ENCODE data around the gene ZXDC.
A peak's percentile ranks its signal among the peaks of the same experiment; 100 is the strongest.

Gene ZXDC

DNA sequence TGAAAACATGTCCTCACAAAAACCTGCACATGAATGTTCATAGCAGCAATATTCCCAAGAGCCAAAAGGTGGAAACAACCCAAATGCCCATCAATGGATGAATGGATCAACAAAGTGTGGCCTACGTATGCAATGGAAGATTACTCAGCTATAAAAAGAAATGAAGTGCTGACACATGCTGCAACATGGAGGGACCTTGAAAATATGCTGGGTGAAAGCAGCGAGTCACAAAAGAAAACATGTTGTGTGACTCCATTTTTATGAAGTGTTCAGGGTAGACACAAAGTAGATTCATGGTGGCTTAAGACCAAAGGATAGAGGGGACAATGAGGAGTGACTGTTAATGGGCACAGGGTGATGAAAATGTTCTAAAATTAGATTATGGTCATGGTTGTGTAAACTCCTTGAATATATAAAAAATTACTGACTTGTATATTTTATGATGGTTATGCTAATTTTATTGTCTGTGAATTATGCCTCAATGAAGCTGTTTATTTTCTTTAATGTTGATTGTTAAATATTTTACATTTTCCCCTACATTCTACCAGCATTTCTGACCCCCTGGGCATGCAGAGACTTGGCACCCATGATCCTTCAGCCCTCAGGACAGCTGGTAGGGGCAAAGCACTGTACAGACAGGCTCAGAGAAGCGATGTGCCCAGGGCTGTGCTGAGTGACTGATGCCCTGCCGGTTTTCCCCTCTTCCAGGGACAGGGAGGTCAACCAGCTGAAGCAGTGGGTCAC is 43.2 kb downstream of the ZXDC start:
- DNase-seq: no peak

DNA sequence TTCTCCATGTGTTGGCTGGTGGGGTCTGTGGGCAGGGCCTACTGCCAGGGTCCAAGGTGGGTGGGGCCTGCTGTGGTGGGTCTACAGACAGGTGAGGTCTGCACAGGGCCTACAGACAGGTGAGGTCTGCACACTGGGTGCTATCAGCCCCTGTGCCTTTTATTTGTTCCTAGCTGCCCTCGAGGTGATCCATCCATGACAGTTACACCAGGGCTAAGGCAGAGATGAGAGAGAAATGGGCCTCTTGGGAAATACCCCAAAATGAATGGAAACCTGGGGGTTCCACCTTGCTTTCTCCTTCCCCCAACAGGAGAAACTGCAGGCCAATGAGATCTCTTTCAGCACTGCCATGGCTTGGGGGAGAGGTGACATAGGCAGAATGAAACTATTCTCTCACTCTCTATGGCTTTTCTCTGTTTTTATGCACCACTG is 44.6 kb downstream of the ZXDC start:
- DNase-seq: no peak

DNA sequence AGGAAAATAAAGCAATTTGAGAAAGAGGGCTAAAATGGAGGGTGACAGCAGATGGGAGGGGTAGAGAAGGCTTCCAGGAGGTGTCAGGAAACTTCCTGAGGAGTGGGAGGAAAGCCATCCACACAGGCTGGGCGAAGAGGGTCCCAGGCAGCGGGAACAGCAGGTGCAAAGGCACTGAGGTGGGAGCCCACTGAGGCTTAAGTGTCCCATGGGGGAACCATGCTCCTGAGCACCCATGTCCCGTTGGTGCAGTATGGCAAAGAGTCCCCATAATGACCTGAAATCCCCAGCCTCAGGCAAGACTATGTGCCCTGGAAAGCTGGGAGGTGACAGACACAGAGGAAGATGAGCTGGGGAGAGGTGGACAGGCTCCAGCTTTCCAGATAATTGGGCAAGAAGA is 50.9 kb downstream of the ZXDC start:
- DNase-seq: no peak

DNA sequence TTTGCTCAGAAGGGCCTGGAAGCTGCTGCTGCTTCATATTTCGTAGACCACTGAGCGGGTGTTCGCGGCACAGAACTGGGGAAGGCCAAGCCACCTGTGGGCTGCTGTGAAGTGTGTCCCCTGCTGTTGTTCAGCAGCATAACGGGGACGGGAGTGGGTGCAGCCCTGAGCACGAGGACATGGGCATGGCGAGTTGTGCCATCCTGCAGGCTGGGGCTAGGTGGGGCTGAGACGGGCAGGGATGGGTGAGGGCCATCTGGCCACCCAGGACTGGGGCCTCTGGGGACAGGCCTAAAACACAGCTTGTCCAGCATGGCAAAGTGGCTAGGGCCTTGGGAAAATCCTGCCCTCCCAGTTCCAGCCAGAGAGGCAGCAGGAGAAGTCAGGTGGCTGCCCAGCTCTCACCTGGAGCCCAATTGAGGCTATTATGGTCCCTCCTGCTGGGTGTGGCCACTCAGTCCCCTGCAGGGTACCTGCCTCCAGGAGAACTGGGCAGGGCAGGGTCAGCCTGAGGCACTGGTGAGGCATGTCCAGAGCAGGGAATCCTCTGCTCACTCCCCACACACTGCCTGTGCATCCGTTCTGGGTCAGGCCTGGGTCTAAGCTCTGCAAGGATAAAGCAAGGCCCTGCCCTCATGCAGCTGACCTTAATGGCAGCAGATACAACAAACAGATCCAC is 51.5 kb downstream of the ZXDC start:
- DNase-seq: no peak

DNA sequence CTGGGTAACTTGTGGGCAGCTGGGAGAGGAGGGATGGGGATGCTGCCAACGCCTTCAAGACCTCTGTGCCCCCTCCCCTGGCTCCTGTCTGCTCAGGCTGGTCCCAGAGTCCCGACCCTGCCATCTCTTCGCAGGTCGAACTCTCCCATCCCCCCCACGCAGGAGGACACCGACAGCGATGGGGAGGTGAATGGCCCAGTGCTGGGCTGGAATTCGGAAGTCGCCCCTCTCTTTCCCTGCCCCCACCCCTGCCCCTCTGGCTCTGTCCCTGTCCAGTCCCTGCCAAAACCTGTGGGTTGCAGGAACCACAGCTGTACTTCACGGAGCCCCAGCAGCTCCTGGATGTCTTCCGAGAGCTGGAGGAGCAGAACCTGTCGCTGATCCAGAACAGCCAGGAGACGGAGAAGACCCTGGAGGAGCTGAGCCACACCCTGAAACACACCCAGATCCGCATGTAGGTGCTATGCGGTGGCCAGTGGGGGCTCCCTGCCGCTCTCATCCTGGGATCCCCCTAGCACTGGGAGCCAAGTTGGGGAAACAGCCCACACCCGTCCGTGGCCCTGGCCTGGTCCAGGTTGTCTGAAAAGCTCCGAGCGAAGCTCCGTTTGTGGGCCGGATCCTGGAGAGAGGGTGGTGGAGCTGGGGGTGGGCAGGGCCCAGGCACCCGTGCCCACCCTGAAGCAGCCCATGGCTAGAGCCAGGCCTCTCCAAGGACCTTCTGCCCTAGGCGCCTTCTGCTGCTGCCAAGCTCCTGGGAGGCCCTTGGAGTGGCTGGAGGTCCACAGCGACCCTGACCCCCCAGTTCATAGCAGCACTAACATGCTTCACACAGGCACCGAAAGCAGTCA is 52.3 kb downstream of the ZXDC start:
- no peak for DNase-seq

DNA sequence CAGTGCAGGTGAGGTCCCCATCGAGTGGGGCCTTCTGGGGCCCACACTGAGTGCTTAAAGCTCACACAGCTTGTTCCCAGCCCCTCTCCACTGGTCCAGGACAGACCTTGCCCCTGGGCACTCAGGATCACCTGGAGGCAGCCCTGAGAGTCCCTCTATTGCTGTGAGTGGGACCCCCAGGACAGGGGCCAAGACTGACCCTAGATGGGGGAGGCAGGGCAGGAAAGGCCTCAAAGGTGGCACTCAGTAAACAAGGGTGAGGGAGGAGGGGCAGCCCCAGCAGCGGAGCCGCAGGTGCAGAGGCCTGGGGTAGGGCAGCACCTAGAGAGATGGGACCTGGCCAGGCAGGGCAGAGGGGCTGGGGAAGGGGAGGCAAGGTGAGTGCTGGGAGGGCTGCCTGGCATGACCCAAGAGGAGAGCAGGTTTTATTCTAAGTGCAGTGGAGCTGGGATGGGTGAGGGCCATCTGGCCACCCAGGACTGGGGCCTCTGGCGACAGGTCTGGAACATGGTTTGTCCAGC is 53.1 kb downstream of the ZXDC start:
- DNase-seq: no peak

DNA sequence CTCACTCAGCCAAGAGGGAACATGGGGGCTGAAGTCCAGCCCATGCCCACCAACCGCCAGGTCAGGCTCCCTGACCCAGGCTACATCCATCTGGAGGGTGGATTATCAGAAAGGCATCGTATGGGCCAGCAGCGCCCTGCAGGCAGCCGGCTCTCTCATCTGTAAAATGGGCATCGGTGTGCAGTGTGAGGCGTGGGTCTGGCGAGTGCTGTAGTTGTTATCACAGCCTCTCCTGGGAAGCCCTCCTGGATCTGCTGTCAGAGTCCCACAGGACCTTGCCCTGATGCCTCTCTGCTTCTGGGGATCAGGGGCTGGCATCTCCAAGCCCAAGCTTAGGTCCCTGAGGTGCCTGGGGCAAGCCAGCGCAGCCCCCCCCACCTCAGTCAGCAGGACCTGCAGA is 53.6 kb downstream of the ZXDC start:
- DNase-seq: no peak

DNA sequence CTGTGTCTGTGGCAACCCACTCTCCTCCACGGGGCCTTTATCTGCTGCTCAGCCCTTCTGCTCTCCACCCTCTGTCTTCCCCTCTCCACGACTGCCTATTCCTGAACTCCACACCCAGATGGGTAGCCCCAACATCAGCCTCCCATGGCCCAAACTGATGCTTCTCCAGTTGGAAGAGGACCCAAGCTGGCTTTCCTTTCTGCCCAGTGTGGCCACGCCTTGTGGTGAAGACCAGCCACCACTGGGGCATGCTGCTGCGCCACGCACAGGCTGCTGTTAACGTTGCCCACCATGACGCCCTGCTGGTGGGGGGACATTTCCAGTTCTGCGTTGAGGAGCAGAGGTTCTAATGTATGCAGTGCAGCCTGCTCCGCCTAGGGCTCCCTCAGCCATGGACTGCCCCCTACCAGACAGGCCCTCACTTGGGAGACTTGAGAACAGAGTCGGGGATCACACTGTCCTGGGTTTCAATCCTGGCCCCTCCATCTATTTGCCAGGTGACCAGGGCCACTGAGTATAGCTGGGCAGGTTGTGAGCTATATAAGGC is 54.0 kb downstream of the ZXDC start:
- DNase-seq: no peak

DNA sequence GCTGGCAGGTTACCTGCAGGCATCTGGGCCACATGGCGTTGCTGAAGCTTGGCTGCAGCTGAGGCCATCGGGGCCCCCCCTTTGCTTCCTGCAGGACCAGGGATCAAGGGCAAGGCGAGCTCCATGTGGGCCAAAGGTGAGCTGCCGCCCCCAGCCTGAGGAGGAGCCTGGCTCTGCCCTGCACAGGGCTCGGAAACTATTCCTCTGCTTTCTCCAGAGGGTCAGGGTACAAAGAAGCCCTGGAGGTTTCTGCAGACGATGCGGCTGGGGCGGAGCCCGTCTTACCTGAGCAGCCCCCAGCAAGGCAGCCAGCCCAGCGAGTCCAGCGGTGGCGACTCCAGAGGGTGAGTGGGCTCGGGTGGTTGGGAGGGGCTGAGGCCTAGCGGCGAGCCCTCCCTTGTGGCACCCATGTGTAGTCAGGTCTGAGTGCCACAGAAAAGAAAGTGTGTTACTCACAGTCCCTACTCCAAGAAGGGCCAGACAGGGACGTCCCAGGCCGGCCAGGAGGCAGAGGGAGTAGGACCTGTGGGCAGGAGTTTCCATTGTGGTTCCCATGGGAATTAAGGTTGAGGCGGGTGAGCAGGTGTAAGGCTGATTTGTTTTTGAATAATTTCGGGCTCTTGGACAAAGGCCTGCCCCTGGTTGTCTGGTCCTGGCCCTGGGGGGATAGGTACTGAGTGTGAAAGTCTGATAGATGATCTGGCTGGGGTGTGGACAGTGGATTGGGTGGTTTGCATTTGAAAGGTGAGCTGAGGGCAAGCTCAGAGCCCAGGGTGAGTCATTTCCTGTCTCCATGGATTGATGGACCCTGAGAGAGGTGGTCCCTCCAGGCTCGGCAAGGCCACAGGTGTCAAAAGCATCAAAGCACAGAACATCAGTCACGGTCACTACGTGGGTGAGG is 55.6 kb downstream of the ZXDC start:
- no peak for DNase-seq

DNA sequence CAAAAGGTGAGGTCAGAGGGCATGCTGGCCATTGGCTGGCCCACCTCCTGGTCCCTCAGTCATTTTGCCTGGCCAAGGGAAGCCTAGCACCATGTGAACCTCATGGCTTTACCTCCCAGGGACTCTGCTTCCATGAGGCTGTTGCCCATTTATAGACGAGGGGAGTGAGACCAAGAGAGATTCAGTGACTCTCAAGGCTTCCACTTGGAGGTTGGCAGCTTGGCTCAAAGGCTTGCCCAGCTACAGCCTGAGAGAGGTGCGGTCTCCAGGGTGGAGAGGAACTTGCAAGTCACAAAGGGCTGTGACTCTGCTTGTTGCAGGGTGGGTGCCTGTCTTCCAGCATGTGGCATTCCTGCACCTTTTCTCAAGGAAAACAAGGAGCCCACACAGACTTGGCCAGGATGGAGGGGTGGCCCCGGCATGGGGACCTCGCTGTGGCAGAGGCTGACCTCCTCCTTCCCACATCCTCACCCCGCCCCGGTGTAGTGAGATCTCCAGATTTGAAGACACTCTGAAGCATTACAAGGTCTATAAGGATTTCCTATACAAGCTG is 56.5 kb downstream of the ZXDC start:
- DNase-seq: no peak

DNA sequence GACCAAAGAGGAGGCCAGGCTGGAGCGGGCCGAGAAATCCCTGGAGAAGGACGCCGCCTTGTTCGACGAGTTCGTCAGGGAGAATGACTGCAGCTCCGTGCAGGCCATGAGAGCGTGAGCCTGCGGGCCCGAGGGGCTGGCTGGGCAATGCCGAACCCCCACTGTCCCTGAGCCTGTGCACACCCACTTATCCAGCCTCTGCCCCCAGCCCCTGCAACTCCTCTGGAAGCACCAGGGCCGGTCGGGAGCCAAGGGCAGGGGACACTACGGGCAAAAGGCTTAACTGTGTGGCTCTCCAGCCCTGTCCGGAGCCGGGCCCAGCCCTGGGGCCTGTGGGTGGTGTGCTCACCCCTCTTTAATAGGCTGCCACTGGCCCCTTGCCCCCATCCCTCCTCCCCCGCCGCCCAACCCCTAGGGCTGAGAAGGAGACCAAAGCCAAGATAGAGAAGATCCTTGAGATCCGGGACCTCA is 57.0 kb downstream of the ZXDC start:
- DNase-seq: no peak

DNA sequence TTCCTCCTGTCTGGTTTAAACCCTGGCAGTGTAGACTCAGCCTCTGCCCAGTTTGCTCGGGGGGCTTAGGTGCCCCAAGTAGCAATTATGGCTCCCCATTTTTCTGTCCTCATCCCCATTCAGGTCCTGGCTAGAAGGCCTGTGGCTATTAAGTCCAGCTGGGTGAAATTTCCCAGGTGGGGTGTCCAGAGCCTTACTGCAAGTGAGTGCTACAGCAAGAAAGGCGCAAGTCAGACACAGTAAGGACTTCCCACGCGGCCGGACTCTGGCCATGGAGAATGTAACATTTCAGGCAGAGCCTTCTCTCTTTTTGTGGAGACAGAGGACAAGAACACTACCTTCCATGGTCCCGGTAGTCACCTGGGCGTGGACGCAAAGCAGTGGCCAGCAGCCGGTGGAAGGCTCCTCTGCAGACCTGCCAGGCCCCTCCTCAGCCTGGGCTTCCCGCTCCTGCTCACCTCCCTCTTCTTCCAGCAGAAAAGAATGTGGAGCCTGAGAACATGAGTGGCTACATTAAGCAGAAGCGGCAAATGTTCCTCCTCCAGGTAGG is 57.6 kb downstream of the ZXDC start:
- DNase-seq: no peak

DNA sequence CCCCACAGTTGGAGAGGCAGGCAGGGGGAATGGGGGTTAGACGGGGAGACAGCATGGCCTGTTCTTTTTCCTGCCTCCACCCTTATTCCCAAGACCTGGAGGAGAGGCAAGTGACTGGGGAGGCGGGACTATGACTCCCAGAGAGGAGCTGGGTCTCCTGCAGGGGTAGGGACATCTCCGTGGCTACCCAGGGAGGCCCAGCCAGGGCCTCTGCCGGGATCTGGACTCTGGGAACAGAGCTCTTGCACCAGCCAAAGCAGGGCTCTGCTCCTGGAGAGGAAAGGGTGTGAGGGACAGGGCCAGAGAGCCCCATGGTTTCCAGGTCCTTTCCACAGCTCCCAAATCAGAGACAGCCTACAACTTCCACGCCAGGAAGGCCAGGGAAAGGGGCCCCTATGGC is 58.2 kb downstream of the ZXDC start:
- DNase-seq: no peak

DNA sequence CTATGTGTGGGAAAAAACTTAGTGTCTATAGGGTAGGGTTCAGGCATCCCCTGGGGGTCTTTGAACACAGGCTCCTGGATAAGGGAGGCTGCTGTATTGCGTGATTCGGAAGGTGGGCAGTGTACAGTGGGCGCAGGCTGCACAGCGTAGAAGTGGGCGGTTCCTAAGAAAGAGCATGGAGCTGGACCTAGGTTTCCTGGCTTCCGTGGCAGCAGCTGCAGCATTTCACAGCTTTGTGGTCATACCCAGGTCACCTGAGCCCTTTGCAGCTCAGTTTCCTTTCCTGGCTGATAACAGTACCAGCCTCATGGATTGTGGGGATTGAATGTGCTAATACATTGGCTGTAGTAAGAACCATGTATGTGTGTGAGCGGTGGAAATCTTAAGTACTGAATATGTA is 58.7 kb downstream of the ZXDC start:
- DNase-seq: peak; percentile 22

DNA sequence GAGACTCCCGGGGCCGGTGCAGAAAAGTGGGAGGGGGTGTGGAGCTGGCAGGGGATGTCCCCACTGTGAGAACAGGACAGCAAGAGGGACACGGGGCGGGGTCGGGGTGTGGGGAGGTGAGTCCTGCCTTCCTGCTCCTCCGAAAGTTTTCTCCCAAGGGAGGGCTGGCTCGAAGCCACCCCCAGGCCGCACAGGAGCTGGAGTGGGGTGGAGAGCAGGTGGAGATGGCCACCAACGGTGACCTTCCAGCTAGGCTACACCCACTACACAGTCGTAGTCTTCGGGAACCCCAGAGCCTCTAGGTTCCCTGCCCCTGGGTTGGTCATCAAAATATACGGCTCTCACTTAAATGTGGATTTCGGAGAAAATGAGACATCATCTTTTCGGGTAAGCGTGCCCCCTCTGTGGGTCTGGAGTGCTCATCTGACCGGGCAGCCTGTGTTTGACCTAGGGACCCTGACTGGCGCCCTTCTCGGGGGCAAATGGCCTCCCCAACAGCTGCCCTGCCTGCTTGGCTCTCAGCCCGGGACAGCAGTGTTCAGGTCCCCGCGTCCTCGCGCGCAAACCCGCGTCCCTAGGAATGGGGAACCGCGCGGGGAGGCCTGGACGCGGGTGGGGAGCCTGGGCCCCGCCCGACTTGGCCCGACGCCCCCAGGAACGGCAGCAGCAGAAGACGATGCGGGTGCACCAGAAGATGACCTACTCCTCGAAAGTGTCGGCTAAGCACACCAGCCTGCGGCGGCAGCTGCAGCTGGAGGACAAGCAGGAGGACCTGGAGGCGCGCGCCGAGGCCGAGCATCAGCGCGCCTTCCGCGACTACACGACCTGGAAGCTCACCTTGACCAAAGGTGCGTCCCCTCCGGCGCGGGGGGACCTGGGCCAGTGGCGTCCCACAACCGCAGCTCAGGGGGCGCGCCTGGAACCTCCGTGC is 59.8 kb downstream of the ZXDC start:
- peak; percentile 51 for DNase-seq

DNA sequence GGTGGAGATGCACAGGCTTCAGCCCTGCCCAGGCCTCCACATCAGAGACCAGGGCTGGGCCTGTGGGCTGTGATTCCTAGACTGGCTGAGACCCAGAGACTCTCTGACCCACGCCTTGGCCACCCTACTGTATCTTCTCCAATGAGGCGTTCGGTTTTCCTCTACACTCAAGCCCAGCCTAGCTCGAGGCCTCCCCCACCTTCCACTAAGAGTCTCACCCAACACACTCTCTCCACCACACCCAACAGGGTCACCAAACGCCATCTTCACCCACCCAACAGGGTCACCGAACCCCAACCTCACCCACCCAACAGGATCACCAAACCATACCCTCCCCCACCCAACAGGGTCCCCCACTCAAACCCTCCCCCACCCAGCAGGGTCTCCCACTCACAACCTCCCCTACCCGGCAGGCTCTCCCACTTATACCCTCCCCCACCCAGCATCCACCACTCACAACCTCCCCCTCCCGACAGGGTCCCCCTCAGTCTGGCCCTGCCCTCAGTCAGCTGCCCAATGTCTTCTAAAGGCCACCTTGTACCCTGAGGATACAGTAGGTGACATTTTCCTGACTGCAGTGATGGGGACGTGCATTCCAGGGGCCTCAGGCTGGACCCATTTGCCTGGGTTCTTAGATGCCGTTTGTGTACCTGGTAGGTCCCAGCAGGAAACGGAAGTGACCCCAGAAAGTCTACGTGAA is 60.6 kb downstream of the ZXDC start:
- no peak for DNase-seq

DNA sequence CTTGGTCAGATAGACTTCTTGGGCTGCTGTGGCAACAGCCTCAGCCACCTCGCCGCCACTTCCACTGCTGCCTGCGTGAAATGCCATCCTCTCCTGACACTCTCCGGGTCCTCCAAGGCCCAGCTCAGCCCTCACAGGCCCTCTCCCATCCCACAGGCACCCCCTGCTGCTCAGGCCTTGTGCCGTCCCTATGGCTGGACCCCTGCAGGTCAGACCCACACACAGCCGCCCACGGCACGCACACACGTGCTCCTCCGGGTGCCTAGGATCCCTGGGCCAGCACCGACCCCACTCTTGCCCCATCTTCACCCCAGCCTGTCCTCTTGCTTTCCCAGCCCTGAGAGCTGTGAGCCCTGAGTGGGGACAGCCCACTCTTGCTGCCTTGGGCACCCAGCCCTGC is 61.3 kb downstream of the ZXDC start:
- DNase-seq: no peak

DNA sequence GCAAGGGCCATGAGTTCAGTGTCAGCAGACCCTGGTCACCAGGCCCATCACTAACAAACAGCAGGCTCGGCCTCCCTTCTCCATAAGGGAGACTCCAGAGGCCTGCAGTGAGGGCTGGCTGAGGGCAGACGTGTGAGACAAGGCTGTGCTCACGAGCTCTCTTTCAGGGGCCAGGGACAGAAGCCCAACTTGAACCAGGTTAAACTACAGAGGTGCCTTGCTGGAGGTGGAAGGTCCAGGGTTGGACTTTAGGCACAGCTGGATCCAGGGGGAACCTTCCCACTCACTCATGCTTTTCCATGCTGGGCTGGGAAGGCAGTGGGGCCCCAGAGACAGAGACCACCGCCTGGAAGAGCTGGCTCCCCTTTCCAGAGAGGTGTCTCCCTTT is 62.0 kb downstream of the ZXDC start:
- DNase-seq: no peak

DNA sequence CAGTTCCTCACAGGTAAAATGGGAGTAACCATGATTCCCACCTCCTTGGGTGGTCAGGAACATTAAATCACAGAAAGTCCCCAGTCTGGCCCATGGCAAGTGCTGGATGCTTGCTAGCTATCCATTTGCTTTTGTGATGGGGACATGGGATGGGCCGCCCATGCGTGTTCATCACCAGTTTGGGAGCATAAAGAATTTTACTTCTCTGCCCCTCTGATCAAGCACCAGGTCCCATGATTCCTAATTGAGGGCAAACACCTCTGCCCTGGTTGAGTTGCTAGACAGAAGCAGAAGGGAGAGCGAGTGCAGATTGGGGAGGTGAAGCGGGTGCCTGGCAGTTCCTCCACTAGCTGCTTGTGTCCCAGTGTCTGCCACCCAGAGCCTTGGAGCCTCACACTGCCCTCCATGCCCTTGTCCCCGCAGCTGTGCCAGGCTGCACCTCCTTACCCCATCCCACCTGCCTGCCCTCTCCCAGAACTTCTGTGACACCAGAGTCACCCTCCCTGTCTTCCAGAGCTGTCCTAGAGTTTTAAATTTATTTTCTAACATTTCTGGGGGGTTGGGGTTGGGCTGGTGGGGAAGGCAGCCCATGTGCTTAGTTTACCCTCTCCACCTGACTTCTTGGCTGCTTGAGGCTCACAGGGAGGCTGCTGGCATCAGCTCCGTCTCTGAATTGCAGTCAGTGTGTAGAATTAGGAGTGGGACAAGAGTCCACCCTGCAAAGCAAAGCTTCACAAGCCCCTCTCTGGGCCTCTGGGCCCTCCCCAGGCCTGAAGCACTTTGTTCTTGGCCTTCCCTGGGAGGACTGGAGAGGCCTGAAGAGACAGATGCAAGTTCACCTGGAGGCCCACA is 62.6 kb downstream of the ZXDC start:
- no peak for DNase-seq
